Parathyroid adenoma (tissue), 2 donors: ENCODE measurements around the gene NAALADL2.

Experiments used
- H2AFZ ChIP-seq: fragments of 300-600 bp; sonication (generic); one replicate; pipeline ENCODE4 v1.7.0; 2017; ENCODE audit warnings: antibody characterized with exemption, mild to moderate bottlenecking
- H3K27ac ChIP-seq: fragments of 300-600 bp; sonication (generic); one replicate; pipeline ENCODE4 v1.7.0; 2017
- H3K27me3 ChIP-seq: fragments of 300-600 bp; sonication (generic); one replicate; pipeline ENCODE4 v1.7.0; 2017; ENCODE audit warnings: low read length; ENCODE audit not compliant: control insufficient read depth, insufficient read depth
- H3K36me3 ChIP-seq: fragments of 300-600 bp; sonication (generic); one replicate; pipeline ENCODE4 v1.7.0; 2017; ENCODE audit warnings: low read length; ENCODE audit not compliant: control insufficient read depth, insufficient read depth
- H3K4me1 ChIP-seq: fragments of 300-600 bp; sonication (generic); one replicate; pipeline ENCODE4 v1.7.0; 2017; ENCODE audit warnings: control low read depth
- H3K4me2 ChIP-seq: fragments of 300-600 bp; sonication (generic); one replicate; pipeline ENCODE4 v1.7.0; 2017; ENCODE audit warnings: low read length
- H3K4me3 ChIP-seq: fragments of 300-600 bp; sonication (generic); one replicate; pipeline ENCODE4 v1.7.0; 2017; ENCODE audit warnings: low read depth, low read length
- H3K79me2 ChIP-seq: fragments of 300-600 bp; sonication (generic); one replicate; pipeline ENCODE4 v1.7.0; 2017; ENCODE audit warnings: control low read depth
- H3K9ac ChIP-seq: fragments of 300-600 bp; sonication (generic); one replicate; pipeline ENCODE4 v1.7.0; 2017; ENCODE audit warnings: mild to moderate bottlenecking
- H3K9me3 ChIP-seq: fragments of 300-600 bp; sonication (generic); one replicate; pipeline ENCODE4 v1.7.0; 2017; ENCODE audit warnings: low read length; ENCODE audit not compliant: control insufficient read depth
- CTCF ChIP-seq: fragments of 300-600 bp; sonication (generic); IDR thresholded peaks from one replicate; pipeline ENCODE4 v1.7.0; 2017; ENCODE audit warnings: antibody characterized with exemption, mild to moderate bottlenecking
- donor health status: primary hyperparathyroidism.

Gene NAALADL2

DNA sequence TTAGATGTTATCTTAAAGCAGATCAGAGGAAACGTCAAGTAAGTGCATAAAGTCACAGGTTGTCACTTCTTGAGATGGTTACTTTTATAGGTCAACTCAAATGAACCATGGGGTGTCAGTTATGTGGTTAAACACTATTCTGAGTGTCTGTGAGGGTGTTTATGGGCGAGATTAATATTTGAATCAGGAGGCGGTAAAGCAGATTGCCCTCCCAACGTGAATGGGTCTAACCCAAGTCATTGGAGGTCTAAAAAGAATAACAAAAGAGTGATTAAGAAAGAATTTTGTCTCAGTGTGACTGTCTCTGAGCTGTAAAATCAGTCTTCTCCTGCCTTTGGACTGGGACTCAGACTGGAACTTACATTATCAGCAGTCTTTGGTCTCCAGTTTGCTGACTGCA lies 977.5 kb downstream of the NAALADL2 start:
- Histone ChIP-seq H3K27me3 (no peaks in the 10 kb centered on the region), H3K9ac (no peak overlapping the region), H3K4me1 (no peaks in the 10 kb centered on the region), H3K4me2 (no peak overlapping the region), H3K27ac (no peak overlapping the region), H3K4me3 (no peak overlapping the region), H3K9me3 (no peaks in the 10 kb centered on the region), H3K79me2 (no peaks in the 10 kb centered on the region), H2AFZ (no peak overlapping the region), H3K36me3 (no peaks in the 10 kb centered on the region)
- no peak for TF ChIP-seq CTCF

DNA sequence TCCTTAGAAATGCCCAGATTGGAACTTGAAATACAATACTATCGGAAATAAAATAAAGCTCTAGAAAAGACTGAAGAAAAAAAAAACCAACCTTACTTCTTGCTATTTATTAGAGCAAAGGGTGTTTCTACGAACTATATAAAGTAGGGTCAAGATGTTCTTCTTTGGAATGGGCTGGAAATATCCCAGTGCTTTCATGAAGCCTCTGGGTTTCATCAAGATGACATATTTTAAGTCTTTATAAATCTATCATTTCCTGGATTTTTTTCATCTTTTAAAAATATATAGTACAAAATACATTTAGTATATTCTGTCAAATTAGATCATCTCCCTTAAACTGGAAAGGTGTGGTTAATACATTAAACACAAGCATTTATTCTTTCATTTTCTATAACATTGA lies 978.8 kb downstream of the NAALADL2 start:
- Histone ChIP-seq H3K4me3 (no peak overlapping the region), H3K9ac (no peak overlapping the region), H3K4me1 (no peaks in the 10 kb centered on the region), H3K27ac (no peak overlapping the region), H3K79me2 (no peaks in the 10 kb centered on the region), H3K27me3 (no peaks in the 10 kb centered on the region), H3K4me2 (no peak overlapping the region), H3K36me3 (no peaks in the 10 kb centered on the region), H2AFZ (no peak overlapping the region), H3K9me3 (no peaks in the 10 kb centered on the region)
- TF ChIP-seq CTCF, result no peak

- no peak overlapping the region for H3K4me2 ChIP-seq
Observed at GRCh38 chr3:175839366-175840005, 980.4 kb downstream of the NAALADL2 start.

GRCh38 chr3:175851541-175851940 lies 992.4 kb downstream of the NAALADL2 start:
- H2AFZ ChIP-seq, result no peak overlapping the region
- no peaks in the 10 kb centered on the region for H3K4me1 ChIP-seq
- no peak overlapping the region for H3K4me2 ChIP-seq
- no peaks in the 10 kb centered on the region for H3K79me2 ChIP-seq
- no peak overlapping the region for H3K27ac ChIP-seq
- H3K9ac ChIP-seq, result no peak overlapping the region
- no peak for TF ChIP-seq CTCF
- H3K9me3 ChIP-seq, result no peaks in the 10 kb centered on the region
- no peaks in the 10 kb centered on the region for H3K36me3 ChIP-seq
- no peaks in the 10 kb centered on the region for H3K27me3 ChIP-seq
- H3K4me3 ChIP-seq, result no peak overlapping the region

More at GRCh38 chr3:175839366-175840005, 980.4 kb downstream of the NAALADL2 start:
- Histone ChIP-seq H3K79me2 (no peaks in the 10 kb centered on the region), H3K4me1 (no peaks in the 10 kb centered on the region), H3K36me3 (no peaks in the 10 kb centered on the region), H2AFZ (no peak overlapping the region), H3K9ac (no peak overlapping the region), H3K9me3 (no peaks in the 10 kb centered on the region), H3K4me3 (no peak overlapping the region), H3K27ac (no peak overlapping the region), H3K27me3 (no peaks in the 10 kb centered on the region)
- no peak for TF ChIP-seq CTCF

GRCh38 chr3:175852560-175852959 lies 993.4 kb downstream of the NAALADL2 start:
- H3K27ac ChIP-seq, result no peak overlapping the region
- TF ChIP-seq CTCF, result no peak
- no peak overlapping the region for H3K4me3 ChIP-seq
- H3K27me3 ChIP-seq, result no peaks in the 10 kb centered on the region
- no peak overlapping the region for H3K4me2 ChIP-seq
- no peaks in the 10 kb centered on the region for H3K36me3 ChIP-seq
- H3K9me3 ChIP-seq, result no peaks in the 10 kb centered on the region
- no peak overlapping the region for H2AFZ ChIP-seq
- no peaks in the 10 kb centered on the region for H3K4me1 ChIP-seq
- H3K9ac ChIP-seq, result no peak overlapping the region
- H3K79me2 ChIP-seq, result no peaks in the 10 kb centered on the region
